Stimulated activated naive CD8-positive, alpha-beta T cell treated with anti-CD3 and anti-CD28 coated beads, Interleukin-15, Interleukin-2, amounts not matched to agents 100 U/mL and 50 U/mL, for 24 hours (primary cell): ENCODE results near the gene ADGRG1.
"Not testable (repeated sequence)": the region's sequence is repeated elsewhere in the genome, so short reads cannot be mapped to it uniquely, and the experiment has no call there.

ENCODE experiments used
- ATAC-seq: fragments of 150-1000 bp; cut with Tn5 transposase; one replicate; pipeline ENCODE4 v1.10.0; 2021
- DNase-seq: peaks from one replicate; pipeline ENCODE4 v3.0.0; 2021

The ADGRG1 gene

GRCh38 chr16:57698812-57699405, 70.5 kb downstream of the ADGRG1 start:
- ATAC-seq (no peak), DNase-seq (no peak)

- DNase-seq: no peak
- ATAC-seq: no peak
These were observed 71.1 kb downstream of the ADGRG1 start for GRCh38 chr16:57699481-57699880.

- no peak for ATAC-seq
- DNase-seq: no peak
These were observed 71.5 kb downstream of the ADGRG1 start for GRCh38 chr16:57699899-57700298.

DNA sequence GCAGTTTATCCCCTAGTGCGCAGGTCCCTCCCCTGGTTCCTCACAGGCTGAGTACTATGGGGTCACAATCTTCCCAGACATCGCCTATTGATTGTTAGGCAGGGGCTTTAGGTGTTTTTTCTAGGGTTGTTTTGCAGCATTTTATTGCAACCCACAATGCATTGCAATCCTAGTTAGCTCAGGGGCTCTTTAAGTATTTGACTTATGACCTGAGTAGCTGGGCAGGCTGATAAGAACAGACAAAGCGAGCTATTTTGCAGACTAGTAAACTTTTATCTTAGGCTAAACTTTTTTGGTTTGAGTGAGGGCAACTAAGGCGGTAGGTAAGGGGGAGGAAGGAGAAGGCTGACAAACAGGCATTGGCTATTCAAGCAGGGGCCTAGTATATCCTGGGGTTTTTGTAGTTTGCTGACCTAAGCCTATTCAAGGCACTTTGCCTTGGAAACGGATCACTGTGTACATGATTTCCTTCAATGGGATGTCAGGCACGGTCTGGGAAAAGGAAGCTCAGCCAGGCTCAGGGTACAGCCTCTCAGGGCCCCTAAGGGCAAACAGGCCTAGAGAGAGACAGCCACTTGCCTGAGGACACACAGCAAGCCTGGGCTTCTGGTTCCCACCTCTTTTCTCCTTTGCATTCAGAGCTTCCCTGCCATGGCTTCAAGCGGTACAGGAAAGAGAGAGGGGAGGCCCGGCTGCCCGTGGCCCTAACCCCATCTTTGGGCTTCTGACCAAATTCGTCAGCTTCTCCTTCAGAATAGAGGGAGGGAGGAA, 72.5 kb downstream of the ADGRG1 start:
- no peak for DNase-seq
- ATAC-seq: no peak

DNA sequence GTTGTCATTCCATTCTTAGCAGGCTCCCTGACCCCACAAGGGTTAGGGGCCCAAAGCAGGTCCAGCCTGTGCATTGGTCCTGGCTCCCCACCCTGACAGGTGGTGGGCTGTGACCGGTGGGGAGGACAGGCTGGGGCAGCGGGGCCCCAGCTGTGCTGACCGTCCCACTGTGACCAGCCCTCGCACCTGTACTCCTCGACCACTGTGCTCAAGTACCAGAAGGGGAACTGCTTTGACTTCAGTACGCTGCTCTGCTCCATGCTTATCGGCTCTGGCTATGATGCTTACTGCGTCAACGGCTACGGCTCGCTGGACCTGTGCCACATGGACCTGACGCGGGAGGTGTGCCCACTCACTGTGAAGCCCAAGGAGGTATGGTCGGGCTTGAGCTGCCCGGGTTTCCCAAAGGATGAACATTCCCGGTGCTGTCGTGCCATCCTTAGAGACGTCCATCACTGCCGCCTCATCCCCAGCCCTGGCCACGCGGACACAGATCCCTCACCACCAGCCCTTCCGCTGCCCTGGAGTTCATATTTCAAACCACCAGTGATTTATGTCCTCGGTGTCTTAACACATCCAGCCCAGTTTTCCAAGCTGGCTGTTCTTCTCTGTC, 73.4 kb downstream of the ADGRG1 start:
- ATAC-seq: no peak
- no peak for DNase-seq

DNA sequence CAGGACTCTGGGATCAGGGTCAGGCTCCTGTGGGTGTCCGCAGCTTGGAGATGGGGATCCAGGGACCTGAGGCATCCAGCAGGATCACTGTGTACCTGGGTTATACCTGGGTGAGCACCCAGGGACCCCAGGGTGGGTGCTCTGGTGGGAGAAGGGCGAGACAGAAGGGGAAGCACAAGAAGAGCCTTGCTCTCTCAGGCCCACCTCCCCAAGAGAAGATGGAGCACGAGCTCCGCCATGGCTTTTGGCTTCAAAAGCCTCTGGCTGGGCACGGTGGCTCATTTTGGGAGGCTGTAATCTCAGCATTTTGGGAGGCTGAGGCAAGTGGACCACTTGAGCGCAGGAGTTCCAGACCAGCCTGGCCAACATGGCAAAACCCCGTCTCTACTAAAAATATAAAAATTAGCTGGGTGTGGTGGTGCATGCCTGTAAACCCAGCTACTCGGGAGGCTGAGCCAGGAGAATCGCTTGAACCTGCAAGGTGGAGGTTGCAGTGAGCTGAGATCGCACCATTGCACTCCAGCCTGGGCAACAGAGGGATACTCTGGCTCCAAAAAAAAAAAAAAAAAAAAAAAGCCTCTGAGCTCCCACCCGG, 75.1 kb downstream of the ADGRG1 start:
- DNase-seq (no peak), ATAC-seq (no peak)

- DNase-seq: no peak
- ATAC-seq: no peak
These were observed 75.8 kb downstream of the ADGRG1 start for GRCh38 chr16:57704011-57704904.

DNA sequence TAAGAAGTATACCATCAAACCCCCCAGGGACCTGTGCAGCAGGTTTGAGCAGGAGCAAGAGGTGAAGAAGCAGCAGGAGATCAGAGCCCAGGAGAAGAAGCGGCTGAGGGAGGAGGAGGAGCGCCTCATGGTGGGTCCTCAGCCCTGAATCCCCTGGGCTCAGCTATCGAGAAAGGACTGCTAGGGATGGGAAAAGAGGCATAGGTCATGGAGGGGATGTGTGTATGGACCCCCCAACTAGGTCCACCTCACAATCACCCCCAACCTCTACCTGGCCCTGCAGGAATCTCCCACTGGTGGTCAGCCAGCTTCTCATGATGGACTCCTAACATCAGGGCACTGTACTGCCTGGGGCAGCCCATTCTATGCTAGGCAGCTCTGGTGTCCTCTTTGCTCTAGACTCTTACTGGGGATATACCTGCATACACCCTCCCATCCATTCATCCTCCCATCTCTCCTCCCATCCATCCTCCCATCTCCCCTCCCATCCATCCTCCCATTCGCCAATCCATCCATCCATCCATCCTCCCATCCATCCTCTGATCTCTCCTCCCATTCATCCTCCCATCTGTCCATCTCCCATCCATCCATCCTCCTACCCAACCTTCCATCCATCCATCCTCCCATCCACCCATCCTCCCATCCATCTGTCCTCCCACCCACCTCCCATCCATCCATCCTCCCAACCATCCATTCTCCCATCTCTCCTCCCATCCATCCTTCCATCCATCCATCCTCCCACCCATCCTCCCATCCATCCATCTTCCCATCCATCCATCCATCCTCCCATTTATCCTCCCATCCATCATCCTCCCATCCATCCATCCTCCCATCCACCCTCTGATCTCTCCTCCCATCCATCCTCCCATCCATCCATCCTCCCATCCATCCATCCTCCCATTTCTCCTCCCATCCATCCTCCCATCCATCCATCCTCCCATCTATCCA, 76.7 kb downstream of the ADGRG1 start:
- peak; percentile 19 for ATAC-seq
- no peak for DNase-seq

DNA sequence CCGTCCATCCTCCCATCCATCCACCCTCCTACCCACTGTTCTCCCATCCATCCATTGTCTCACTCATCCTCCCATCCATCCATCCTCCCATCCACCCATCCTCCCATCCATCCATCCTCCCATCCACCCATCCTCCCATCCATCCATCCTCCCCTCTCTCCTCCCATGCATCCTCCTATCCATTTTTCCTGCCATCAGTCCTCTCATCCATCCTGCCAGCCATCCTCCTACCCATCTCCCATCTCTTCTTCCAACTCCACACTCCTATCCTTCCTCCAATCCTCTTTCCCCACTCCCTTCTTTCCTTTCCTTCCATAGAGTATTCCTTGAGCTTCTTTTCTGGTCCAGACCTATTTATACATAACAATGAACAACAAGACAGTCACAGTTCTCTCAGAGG, 78.3 kb downstream of the ADGRG1 start:
- no peak for DNase-seq

DNA sequence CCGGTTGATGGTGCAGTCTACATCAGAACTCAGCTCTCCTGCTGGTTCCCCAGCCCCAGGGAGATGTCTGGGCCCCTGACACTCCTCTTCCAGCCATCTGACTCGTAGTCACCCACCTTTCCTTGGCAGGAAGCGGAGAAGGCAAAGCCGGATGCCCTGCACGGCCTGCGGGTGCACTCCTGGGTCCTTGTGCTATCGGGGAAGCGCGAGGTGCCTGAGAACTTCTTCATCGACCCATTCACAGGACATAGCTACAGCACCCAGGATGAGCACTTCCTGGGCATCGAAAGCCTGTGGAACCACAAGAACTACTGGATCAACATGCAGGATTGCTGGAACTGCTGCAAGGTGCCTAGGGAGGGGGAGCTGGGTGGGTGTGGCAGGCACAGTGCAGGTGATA, 78.9 kb downstream of the ADGRG1 start:
- no peak for ATAC-seq
- no peak for DNase-seq

More for the DNA sequence above, 78.3 kb downstream of the ADGRG1 start:
- ATAC-seq: no peak

- ATAC-seq: no peak
These were observed 79.7 kb downstream of the ADGRG1 start for GRCh38 chr16:57708168-57708567.

DNA sequence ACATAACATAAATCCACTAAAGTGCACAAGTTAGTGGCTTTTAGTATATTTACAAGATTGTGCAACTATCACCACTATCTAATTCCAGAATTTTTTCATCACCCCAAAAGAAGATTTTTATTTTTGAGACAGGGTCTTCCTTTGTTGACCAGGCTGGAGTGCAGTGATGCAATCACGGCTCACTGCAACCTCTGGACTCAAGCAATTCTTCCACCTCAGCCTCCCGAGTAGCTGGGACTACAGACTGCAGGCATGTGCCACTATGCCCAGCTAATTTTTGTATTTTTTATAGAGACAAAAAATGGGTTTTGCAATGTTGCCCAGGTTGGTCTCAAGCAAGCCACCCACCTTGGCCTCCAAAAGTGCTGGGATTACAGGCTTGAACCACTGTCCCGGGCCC, 81.2 kb downstream of the ADGRG1 start:
- ATAC-seq (no peak), DNase-seq (no peak)

More at GRCh38 chr16:57708168-57708567, 79.7 kb downstream of the ADGRG1 start:
- no peak for DNase-seq

GRCh38 chr16:57711346-57711745, 82.9 kb downstream of the ADGRG1 start:
- DNase-seq: no peak
- no peak for ATAC-seq

DNA sequence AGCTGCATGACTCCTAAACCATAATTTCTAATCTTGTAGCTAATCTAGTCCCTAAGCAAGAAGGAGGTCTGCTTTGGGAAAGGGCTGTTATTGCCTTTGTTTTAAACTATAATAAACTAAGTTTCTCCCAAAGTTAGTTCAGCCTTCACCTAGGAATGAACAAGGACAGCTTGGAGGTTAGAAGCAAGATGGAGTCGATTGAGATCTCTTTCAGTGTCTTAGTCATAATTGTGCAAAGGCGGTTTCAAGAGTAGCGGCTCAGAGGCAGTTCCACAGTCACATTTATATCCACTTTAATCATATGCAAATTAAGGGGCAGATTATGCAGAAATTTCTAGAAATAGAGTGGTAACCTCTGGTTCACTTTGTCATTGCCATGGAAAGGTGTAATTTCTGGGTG, 83.6 kb downstream of the ADGRG1 start:
- no peak for ATAC-seq

GRCh38 chr16:57712569-57712968, 84.1 kb downstream of the ADGRG1 start:
- not testable (repeated sequence) for ATAC-seq, DNase-seq

More for the DNA sequence above, 83.6 kb downstream of the ADGRG1 start:
- no peak for DNase-seq

DNA sequence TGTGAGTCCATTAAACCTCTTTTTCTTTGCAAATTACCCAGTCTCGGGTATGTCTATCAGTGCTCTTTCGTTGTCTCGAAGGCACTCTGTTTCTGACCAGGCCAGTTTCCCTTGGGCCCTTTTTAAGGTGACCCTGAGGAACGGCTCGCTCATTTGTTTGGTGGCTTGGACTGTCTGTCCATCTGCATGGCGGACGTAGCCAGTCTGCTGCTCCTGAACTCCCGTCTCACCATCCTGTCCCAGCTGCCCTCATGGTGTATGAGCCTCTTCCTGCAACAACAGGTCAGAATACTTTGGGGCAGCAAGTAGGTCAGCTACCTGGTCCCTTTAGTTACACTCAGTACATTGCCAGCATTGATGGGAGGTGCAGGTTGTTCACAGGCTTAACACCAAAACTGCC, 85.2 kb downstream of the ADGRG1 start:
- ATAC-seq (no peak), DNase-seq (no peak)

- DNase-seq: no peak
- ATAC-seq: no peak
These were observed 85.6 kb downstream of the ADGRG1 start for GRCh38 chr16:57714047-57714446.
